HS-5 (cell line): Measurements from ENCODE around the gene GPR33.
"Not testable (repeated sequence)": the region's sequence is repeated elsewhere in the genome, so short reads cannot be mapped to it uniquely, and the experiment has no call there.

Experiments used
- DNase-seq: peaks from one replicate; pipeline ENCODE4 v3.0.0-alpha.2; 2012; ENCODE audit warnings: low read depth

GPR33 gene

DNA sequence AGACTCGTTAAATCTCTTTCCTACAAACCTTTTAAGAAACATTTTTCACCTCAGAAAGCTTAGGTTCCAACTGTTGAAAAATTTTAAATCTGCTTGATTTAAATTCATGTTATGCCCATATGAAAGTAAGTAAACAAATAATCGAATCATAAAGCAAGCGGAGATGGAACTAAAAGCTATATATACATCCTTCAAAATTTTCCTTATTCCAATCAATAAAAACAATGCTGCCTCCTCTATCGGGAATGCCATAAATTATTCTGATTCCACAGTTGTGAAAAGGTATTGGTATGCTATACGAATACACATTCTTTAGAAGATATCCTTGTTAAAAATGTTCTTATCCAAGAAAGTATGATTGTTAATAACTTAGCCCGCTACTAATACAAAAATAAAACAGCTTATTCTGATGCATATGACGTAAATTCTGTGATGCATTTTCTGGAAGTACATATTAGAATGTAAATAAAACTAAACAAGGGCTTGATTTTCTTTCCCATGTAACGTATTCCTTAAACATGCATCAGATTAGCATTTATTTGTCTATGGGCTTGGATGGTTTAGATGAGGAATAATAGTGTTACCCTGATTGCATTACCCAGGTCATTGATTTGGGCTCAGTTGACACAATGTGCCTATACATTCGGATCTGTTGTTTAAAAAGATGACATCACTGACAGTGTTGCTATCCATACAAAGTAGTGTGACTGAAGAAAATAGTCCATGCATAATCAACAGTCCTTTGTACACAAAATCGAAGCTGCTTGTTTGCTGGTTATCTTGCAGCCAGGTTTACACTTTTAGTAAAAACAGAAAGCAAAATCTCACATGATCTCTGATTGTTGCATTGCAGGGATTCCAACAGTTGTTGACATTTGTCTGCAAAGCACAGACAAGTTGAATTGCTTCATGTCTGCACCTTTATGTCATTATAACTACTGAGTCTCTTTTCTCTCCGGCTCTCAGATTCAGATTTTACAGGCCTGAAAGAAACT, 29.9 kb downstream of the GPR33 start:
- DNase-seq, result no peak

DNA sequence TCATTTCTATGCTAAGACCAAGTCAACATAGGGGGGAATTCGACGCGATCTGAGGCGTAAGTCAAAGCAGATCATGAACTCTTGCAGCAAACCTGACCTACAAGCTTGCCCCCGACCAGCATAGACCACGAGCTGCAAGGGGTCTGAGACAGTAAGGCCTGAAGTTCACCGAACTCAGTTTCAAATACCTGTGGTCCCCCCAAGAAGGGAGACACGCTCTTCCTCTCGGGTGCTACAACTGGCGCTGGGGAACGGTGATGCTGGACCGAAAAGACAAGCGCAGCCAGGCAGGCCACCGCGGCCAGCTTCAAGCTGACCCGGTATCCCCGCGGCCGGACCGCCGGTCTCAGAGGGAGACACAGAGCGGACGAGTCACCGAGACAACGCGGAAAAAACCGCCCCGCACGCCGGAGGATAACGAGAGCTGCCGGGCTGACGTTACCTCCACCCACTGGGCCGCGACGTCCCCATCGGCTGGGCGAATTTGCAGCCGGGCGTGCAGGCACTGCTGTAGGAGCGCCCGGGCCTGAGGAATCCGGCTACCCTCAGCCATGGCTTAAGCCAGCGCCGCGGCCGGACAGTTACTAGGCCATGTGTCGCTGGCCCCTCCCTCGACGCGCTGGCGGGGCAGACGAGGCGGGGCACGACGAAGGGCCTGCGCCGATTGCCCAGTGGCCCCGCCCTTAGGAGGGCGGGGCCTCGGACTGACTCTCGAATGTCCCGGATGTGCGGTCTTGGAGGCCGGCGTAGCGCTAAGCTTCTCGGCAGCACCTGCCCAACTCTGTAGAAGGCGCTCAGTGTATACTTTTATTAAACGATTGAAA, 30.8 kb downstream of the GPR33 start, which contains the start of gene DTD2:
DTD2 (minus strand) TSS at position 666 of the 824 bp plus-strand sequence; CDS start at position 553, 113 bp downstream.
- peak; percentile 68 for DNase-seq

DNA sequence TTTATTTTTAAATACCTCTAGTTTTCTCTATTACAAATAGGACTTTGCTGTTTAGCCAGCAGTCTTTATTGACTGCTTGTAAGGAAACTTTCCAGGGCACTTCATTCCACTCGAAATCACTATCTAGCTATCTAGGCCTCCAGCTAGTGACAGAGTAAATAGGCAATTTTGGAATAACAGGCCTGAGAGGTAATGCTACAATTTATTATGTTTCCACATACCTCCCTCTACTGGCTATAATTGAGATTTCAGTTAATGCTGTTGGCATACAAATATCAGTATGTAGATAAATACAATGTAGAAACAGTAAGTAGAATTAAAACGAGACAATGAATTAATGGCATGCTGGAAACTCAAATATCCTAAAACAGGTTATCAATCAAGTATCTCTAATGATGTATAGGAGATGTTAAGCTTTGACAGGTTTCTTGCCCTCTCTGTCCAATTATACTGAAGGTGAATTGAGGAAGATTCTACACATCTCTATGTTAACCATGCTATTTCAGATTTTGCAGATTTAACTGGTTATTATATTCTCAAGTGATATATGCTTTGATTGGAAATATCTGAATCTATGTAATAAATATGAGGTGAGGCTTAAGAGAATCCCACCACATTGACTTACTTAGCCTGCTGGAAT, 37.7 kb downstream of the GPR33 start:
- DNase-seq, result no peak

- no peak for DNase-seq
Observed at GRCh38 chr14:31449136-31449535, 38.7 kb downstream of the GPR33 start.

DNA sequence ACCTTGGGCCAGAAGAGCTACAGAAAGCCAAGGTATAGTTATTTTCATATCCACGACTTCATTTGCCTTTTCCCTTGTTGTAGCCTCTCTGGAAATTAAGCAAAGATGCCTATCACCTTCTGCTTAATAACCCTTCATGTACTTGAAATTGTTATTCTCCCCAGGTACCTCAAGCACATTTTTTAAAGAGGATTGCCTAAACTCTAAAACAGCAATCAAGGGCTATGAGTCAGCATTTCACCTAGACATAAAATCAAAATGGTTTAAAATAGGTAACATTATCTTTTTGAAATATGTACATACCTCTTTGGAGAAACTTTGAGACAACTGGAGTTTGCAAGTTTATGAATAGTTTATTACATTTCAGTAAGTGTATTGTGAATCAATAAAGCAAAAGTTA, 42.1 kb downstream of the GPR33 start:
- no peak for DNase-seq

- no peak for DNase-seq
Observed at GRCh38 chr14:31442284-31442683, 45.6 kb downstream of the GPR33 start.

DNA sequence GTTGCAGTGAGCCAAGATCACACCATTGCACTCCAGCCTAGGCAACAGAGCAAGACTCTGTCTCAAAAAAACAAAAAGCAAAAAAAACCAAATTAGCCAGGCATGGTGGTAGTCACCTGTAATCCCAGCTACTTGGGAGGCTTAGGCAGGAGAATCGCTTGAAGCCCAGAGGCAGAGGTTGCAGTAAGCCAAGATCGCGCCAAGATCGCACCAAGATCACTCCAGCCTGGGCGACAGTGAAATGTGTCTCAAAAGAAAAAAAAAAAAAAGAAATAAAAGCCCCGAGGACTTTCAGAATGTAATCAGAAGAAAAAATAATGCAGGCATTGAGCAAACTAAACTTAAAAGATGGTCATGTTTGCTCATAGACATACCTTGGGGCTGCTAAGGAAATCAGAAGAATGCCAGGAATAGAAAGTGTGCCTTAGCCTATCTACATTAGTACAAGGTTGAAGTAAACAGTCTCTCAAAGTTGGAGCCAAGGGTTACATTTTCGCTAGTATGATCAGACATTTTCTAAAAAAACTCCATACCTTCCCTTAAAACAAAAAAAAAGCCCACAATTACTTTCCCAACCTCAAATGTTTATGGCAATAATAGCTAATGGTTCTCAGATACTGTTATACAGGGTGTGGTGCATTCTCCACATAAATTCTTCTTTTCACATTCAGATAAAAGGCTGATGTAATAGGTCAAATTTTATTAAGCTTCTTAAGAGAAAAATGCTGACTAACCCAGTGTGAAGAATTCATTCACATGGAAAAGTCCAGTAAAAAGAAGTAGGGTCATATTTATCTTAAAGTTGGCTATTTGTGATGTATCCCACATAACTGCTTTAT, 46.3 kb downstream of the GPR33 start:
- DNase-seq, result no peak

DNA sequence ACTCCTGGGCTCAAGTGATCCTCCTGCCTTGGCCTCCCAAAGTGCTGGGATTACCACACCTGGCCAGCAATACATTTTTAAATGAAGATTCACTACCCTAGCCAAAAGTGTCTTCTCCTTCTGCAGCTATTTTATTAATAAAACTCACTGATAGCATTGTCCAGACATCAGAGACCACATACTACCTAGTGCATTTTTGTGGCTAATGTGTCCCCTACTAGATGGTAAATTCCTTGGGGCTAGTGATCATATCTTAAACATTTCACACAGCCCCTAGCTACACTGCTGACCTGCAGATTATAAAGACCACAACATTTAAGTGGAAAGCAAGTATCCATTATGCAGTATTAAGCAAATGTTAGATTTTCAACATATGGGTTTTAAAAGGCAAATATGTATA, 47.6 kb downstream of the GPR33 start:
- no peak for DNase-seq

- no peak for DNase-seq
Observed at GRCh38 chr14:31439561-31439960, 48.3 kb downstream of the GPR33 start.

- DNase-seq, result not testable (repeated sequence)
Observed at GRCh38 chr14:31437045-31437691, 50.7 kb downstream of the GPR33 start.

GRCh38 chr14:31435276-31435675, 52.6 kb downstream of the GPR33 start:
- DNase-seq, result no peak
